Sigmoid colon (tissue), 7 donors: ENCODE measurements around the gene BHLHE23. TPM values are rescaled to one million over a fixed set of nuclear protein-coding genes. Genes with fewer than 3 reads are reported as not detected.

Source experiments
- DNase-seq: peaks from one replicate; pipeline ENCODE4 v3.0.0-alpha.2; 2019
- H3K27ac ChIP-seq, 4 donors: fragments of 200-600 bp; sonication (generic); one replicate each; pipeline ENCODE4 v1.5.1; 2016 to 2019; ENCODE audit warnings: mild to moderate bottlenecking in 1 of 4
- H3K27me3 ChIP-seq, 3 donors: fragments of 200-600 bp; sonication (generic); one replicate each; pipeline ENCODE4 v1.5.1; 2019; ENCODE audit warnings: mild to moderate bottlenecking in 1 of 3
- H3K36me3 ChIP-seq, 4 donors: fragments of 200-600 bp; sonication (generic); one replicate each; pipeline ENCODE4 v1.5.1; 2016 to 2019
- H3K4me1 ChIP-seq, 4 donors: fragments of 200-600 bp; sonication (generic); one replicate each; pipeline ENCODE4 v1.5.1; 2017 to 2019
- H3K4me3 ChIP-seq, 4 donors: fragments of 200-600 bp; sonication (generic); one replicate each; pipeline ENCODE4 v1.5.1; 2017 to 2019; ENCODE audit warnings: mild to moderate bottlenecking in 2 of 4, moderate library complexity in 1 of 4
- H3K9me3 ChIP-seq, 4 donors: fragments of 200-600 bp in 3 of 4; sonication (generic) in 3 of 4; one replicate each; pipeline versions ENCODE4 v1.5.1 to v1.6.1; 2013 to 2019
- EP300 ChIP-seq, 4 donors: sonication (generic); formaldehyde crosslinking; IDR thresholded peaks; one replicate each; pipeline ENCODE4 v1.6.1; 2017; ENCODE audit warnings: antibody characterized with exemption in 4 of 4
- POLR2A ChIP-seq, 2 donors: fragments of 450-650 bp; IDR thresholded peaks; one replicate each; pipeline ENCODE4 v1.6.1; 2016; ENCODE audit warnings: antibody characterized with exemption in 2 of 2, mild to moderate bottlenecking in 2 of 2, moderate library complexity in 2 of 2
- POLR2AphosphoS5 ChIP-seq, 4 donors: sonication (generic); formaldehyde crosslinking; IDR thresholded peaks; one replicate each; pipeline ENCODE4 v1.6.1; 2017; ENCODE audit warnings: antibody characterized with exemption in 4 of 4
- WGBS, 2 donors: extraction: QIAGEN DNeasy Blood & Tissue Kit; methylation state at CpG; one replicate each; pipeline ENCODE4 v1.1.7; 2013; 5-methylcytosine and 5-hydroxymethylcytosine counted together
- intact Hi-C: fragments of 100-400 bp; cut with DNase I; formaldehyde crosslinking; loops from one replicate; pipeline ENCODE4 v1.15.1; 2023
- polyA plus RNA-seq, 3 donors: library from polyadenylated mRNA; stranded (reverse); fragments of 200-250 nt; gene quantifications; one replicate each; pipeline ENCODE4 v1.2.3, GENCODE V29; 2013
- total RNA-seq, 4 donors: library from RNA; depleted of rRNA; stranded (reverse); fragments of >200 nt; gene quantifications; one replicate each; pipeline ENCODE4 v1.1.0, GENCODE V29; 2016
- TF ChIP-seq, protein P1 (sequence below), 4 experiments: fragments of 450-650 bp in 3 of 4; fragments of 200-600 bp in 1 of 4; IDR thresholded peaks; one replicate each; pipeline ENCODE4 v1.5.1; 2016 to 2019; ENCODE audit warnings: antibody characterized with exemption in 4 of 4, mild to moderate bottlenecking in 3 of 4, moderate library complexity in 2 of 4
- donor health status: healthy with polysubstance abuse.
- donor health status: Bipolar disorder and iron deficiency.
- donor health status: healthy.

BHLHE23 gene
- total and polyA plus RNA-seq, 7 donors, result not detected

DNA sequence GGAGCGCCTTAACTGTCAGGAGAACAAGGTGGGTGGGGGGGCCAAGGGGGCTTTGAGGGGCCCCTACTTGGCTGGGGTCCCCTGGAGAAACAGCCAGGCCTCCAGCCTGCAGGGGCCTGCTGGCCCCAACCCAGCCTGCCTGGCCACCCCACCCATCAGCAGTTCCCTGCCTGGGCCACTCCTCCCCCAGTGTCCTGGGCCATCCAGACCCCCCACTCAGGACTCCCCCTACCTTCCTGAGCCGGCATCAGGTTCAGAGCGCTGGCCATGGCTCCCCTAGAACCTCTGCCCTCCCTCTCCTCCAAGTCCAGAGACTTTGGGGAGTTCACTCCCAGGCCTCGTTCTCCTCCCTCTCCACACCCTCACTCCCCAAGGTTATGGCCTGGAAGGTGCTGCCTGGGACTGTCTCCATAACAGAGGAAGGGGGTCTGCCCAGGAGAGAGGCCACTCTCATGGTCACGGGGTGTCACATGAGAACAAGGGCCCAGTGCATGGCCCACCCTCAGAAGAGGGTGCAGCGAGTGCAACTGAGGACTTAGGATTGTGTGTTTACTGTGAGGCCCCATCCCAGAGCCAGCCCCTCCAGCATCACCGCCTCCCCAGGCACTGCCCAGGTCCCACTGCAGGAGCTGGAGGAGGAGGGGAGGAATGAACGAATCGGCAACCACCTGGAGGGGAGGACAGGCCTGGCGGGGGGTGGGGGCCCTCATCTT lies 48.2 kb downstream of the BHLHE23 start:
- no peak overlapping the region for H3K27ac ChIP-seq
- intact Hi-C loops, result loop anchor here (10.0 kb wide), 1 partner anchor 256 kb away; the partner anchor contains the start of gene YTHDF1
- H3K4me3 ChIP-seq, result no peak overlapping the region
- DNase-seq, result no peak
- H3K27me3 ChIP-seq, result no peaks in the 10 kb centered on the region
- no peaks in the 10 kb centered on the region for H3K9me3 ChIP-seq
- TF ChIP-seq, protein P1, sequence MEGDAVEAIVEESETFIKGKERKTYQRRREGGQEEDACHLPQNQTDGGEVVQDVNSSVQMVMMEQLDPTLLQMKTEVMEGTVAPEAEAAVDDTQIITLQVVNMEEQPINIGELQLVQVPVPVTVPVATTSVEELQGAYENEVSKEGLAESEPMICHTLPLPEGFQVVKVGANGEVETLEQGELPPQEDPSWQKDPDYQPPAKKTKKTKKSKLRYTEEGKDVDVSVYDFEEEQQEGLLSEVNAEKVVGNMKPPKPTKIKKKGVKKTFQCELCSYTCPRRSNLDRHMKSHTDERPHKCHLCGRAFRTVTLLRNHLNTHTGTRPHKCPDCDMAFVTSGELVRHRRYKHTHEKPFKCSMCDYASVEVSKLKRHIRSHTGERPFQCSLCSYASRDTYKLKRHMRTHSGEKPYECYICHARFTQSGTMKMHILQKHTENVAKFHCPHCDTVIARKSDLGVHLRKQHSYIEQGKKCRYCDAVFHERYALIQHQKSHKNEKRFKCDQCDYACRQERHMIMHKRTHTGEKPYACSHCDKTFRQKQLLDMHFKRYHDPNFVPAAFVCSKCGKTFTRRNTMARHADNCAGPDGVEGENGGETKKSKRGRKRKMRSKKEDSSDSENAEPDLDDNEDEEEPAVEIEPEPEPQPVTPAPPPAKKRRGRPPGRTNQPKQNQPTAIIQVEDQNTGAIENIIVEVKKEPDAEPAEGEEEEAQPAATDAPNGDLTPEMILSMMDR (IDR thresholded peaks at IDR 0.05), result no peak
- TF ChIP-seq POLR2AphosphoS5 (IDR thresholded peaks at IDR 0.05) (no peak), POLR2A (IDR thresholded peaks at IDR 0.05) (no peak), EP300 (IDR thresholded peaks at IDR 0.05) (no peak)
- WGBS, 2 donors, result 79 to 89% methylated on average over 10 of the region's 10 CpGs
- H3K36me3 ChIP-seq, result peaks cover 0 to 3% (median 0%) of the 10 kb centered on the region in 4 donors
- H3K4me1 ChIP-seq, result peaks cover 0 to 13% (median 13%) of the 10 kb centered on the region in 4 donors

DNA sequence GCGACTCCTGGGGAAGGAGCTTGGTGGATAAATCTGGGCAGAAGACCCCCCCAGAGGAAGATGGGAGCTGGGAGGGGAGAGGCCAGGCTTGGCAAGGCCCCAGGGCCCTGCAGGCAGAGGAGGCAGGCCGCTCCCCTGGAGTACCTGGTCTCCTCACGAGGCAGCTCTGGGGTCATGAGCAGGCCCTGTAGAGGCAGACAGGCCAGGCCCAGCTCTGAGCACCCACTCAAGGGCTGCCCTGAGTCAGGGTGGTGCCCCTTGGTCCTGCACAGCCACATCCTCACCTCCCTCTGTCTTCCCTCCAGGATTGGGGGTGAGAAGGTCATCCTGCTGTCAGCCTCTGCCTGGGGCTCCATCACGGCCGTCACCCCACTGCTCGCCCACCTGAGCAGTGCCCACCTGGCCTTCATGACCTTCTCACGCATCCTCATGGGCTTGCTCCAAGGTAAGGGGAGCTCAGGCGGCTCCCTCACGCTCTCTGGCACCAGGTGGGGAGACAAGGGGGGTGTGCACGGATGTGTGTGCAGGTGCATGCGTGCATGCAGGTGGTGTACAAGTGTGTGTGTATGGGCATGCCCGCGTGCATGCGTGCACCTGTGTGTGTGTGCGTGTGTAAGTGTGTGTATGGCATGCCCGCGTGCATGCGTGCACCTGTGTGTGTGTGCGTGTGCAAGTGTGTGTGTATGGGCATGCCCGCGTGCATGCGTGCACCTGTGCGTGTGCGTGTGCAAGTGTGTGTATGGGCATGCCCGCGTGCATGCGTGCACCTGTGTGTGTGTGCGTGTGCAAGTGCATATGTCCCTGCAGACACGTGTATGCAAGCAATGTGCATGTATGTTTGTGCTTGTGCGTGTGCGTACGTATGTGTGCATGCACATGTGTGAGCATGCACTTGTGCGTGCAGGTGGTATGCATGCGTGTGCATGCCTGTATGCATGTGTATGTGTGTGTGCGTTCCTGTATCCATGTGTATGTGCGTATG lies 49.3 kb downstream of the BHLHE23 start:
- intact Hi-C loops, result loop anchor here (10.0 kb wide), 1 partner anchor 257 kb away; the partner anchor contains the start of gene YTHDF1
- 96 to 97% methylated on average over 36 of the region's 36 CpGs for WGBS, 2 donors
- Histone ChIP-seq H3K36me3 (no peaks in the 10 kb centered on the region), H3K9me3 (no peaks in the 10 kb centered on the region), H3K27me3 (no peaks in the 10 kb centered on the region), H3K27ac (no peak overlapping the region), H3K4me1 (peaks cover 0 to 24% (median 24%) of the 10 kb centered on the region in 4 donors), H3K4me3 (no peak overlapping the region)
- TF ChIP-seq POLR2A (IDR thresholded peaks at IDR 0.05) (no peak), POLR2AphosphoS5 (IDR thresholded peaks at IDR 0.05) (no peak), EP300 (IDR thresholded peaks at IDR 0.05) (no peak)
- TF ChIP-seq, protein P1 (IDR thresholded peaks at IDR 0.05), result no peak
- no peak for DNase-seq

DNA sequence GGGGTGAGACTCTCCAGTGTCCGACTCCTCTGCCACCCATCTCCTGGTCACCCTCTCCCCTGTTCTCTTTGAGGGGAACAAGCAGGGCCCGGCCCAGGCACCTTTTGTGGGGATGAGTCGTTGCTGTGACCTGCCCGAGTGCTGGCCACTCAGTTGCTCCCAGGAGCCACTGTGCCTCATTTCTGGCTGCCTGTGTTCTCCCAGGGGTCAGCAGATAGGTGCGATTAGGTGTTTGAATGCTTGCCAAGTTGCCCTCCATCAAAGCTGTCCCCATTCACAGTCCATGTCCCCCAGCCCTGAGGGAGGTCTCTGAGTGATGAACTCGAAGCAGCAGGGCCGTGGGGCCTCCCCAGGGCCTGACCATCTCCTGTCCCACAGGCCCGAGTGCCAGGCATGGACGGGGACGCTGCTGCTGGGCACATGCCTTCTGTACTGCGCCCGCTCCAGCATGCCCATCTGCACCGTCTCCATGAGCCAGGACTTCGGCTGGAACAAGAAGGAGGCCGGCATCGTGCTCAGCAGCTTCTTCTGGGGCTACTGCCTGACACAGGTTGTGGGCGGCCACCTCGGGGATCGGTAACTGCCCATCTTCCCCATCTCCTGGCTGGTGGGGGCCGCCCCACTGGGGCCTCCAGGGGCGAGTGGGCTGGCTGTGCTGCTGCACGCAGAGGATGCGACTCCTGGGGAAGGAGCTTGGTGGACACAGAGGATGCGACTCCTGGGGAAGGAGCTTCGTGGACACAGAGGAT lies 50.2 kb downstream of the BHLHE23 start:
- DNase-seq, result no peak
- no peaks in the 10 kb centered on the region for H3K9me3 ChIP-seq
- WGBS, 2 donors, result 93 to 95% methylated on average over 25 of the region's 25 CpGs
- TF ChIP-seq, protein P1 (IDR thresholded peaks at IDR 0.05), result no peak
- TF ChIP-seq EP300 (IDR thresholded peaks at IDR 0.05), result no peak
- no peak for TF ChIP-seq POLR2A (IDR thresholded peaks at IDR 0.05)
- no peak for TF ChIP-seq POLR2AphosphoS5 (IDR thresholded peaks at IDR 0.05)
- intact Hi-C loops, result loop anchor here (10.0 kb wide), 1 partner anchor 258 kb away; the partner anchor contains the start of gene YTHDF1
- H3K4me3 ChIP-seq, result no peak overlapping the region
- no peak overlapping the region for H3K27ac ChIP-seq
- peaks cover 0 to 32% (median 30%) of the 10 kb centered on the region in 4 donors for H3K4me1 ChIP-seq
- H3K27me3 ChIP-seq, result no peaks in the 10 kb centered on the region
- no peaks in the 10 kb centered on the region for H3K36me3 ChIP-seq

Other genes with a start within 250 kb of the BHLHE23 start
- 10 to 100 TPM in 3 of 4 donors, 1 to 10 TPM in 1; 7.1 to 16.0 (median 12.4) TPM for gene MRGBP, start 210.5 kb downstream of the BHLHE23 start, total RNA-seq
- gene MRGBP, start 210.5 kb downstream of the BHLHE23 start, polyA plus RNA-seq, result 10 to 100 TPM in 2 of 3 donors, 1 to 10 TPM in 1; 8.1 to 11.2 (median 10.2) TPM
- 10 to 100 TPM; 44.7 to 61.5 (median 48.6) TPM for gene OGFR, start 202.1 kb downstream of the BHLHE23 start, total RNA-seq
- gene OGFR, start 202.1 kb downstream of the BHLHE23 start, polyA plus RNA-seq, result 10 to 100 TPM; 22.2 to 64.8 (median 43.7) TPM
- 10 to 100 TPM in 2 of 4 donors, 1 to 10 TPM in 2; 3.5 to 20.8 (median 10.8) TPM for gene COL9A3, start 189.9 kb downstream of the BHLHE23 start, total RNA-seq
- gene COL9A3, start 189.9 kb downstream of the BHLHE23 start, polyA plus RNA-seq, result 1 to 10 TPM; 1.8 to 5.8 (median 4.4) TPM
- gene TCFL5, start 145.1 kb downstream of the BHLHE23 start, total RNA-seq, result 10 to 100 TPM in 2 of 4 donors, 1 to 10 TPM in 2; 8.1 to 16.9 (median 12.1) TPM
- gene TCFL5, start 145.1 kb downstream of the BHLHE23 start, polyA plus RNA-seq, result 1 to 10 TPM; 2.3 to 7.8 (median 3.8) TPM
- 10 to 100 TPM; 48.7 to 70.6 (median 56.5) TPM for gene DIDO1, start 80.5 kb downstream of the BHLHE23 start, total RNA-seq
- 10 to 100 TPM; 10.4 to 31.1 (median 13.8) TPM for gene DIDO1, start 80.5 kb downstream of the BHLHE23 start, polyA plus RNA-seq
- 10 to 100 TPM; 25.9 to 36.5 (median 34.5) TPM for gene GID8, start 68.8 kb downstream of the BHLHE23 start, total RNA-seq
- gene GID8, start 68.8 kb downstream of the BHLHE23 start, polyA plus RNA-seq, result 10 to 100 TPM; 17.4 to 20.6 (median 18.3) TPM
- gene SLC17A9, start 54.3 kb downstream of the BHLHE23 start, total RNA-seq, result 1 to 10 TPM; 2.5 to 7.2 (median 3.3) TPM
- gene SLC17A9, start 54.3 kb downstream of the BHLHE23 start, polyA plus RNA-seq, result 10 to 100 TPM in 1 of 3 donors, 1 to 10 TPM in 1, under 1 TPM in 1; 0.60 to 15.4 (median 2.3) TPM
- 10 to 100 TPM; 20.2 to 25.0 (median 23.4) TPM for gene YTHDF1, start 209.2 kb upstream of the BHLHE23 start, total RNA-seq
- 10 to 100 TPM; 15.3 to 22.5 (median 16.2) TPM for gene YTHDF1, start 209.2 kb upstream of the BHLHE23 start, polyA plus RNA-seq
- gene BIRC7, start 228.9 kb upstream of the BHLHE23 start, total RNA-seq, result 1 to 10 TPM in 1 of 4 donors, under 1 TPM in 1, not detected in 2; 0.71 to 1.2 TPM
- gene BIRC7, start 228.9 kb upstream of the BHLHE23 start, polyA plus RNA-seq, result under 1 TPM in 2 of 3 donors, not detected in 1; 0.15 to 0.60 TPM
- 1 to 10 TPM in 2 of 4 donors, under 1 TPM in 2; 0.33 to 4.4 (median 2.3) TPM for gene NKAIN4, start 247.5 kb upstream of the BHLHE23 start, total RNA-seq
- gene NKAIN4, start 247.5 kb upstream of the BHLHE23 start, polyA plus RNA-seq, result under 1 TPM in 1 of 3 donors, not detected in 2; 0.73 TPM